ENCODE results near the gene KDM5B.

The KDM5B gene

DNA sequence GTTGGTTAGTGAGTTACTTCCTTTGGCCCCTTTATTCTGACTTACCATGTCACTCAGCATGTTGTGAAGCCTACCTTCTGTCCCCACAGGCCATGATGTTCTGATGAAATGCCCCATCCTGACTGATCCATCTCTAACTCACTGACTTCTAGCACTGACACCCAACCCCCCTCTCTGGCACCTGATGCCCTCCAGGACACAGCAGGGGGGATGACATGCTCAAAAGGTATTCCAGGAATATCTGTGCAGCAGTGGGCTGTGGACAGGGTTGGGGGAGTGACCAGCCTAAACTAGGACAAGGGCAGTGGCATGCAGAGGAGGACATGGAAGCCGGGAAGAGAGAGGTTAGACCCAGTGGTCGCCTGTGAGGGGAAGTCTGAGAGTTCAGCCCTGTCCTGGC is 123.5 kb downstream of the KDM5B start:
- no peak for DNase-seq

DNA sequence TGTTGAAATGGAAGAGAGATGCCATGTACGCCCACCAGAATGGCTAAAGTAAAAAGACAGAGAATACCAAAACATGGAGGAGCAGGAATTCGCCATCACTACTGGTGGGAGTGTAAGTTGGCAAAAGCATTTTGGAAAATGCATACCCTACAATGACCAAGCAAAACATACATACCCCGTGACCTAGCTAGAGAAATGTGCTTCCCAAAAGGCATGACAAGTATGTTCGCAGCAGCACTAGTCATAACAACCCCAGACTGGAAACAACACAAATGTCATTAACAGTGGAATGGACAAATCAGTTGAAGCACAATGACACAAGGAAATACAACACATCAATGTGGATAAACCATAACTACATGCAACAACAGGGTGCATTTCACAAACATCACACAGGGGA is 125.2 kb downstream of the KDM5B start:
- no peak for DNase-seq

DNA sequence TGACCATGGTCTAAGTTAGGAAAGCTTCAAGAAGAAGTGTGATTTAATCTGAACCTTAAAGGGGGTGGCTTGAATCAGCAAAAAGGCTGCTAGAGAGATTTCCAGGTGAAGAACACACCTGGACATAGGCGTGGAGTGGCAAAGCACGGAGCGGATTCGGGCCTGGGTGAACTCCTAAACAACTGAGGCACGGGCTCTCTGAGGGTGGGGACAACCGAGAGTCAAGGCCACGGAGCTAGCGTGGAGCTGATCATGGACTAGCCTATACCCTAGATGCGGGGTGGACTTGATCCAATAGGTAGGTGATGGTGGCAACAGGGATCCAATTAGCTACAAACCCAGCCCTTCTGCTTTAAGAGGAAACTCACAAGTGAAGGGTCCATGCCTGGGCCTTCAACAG is 125.7 kb downstream of the KDM5B start:
- DNase-seq, result no peak

DNA sequence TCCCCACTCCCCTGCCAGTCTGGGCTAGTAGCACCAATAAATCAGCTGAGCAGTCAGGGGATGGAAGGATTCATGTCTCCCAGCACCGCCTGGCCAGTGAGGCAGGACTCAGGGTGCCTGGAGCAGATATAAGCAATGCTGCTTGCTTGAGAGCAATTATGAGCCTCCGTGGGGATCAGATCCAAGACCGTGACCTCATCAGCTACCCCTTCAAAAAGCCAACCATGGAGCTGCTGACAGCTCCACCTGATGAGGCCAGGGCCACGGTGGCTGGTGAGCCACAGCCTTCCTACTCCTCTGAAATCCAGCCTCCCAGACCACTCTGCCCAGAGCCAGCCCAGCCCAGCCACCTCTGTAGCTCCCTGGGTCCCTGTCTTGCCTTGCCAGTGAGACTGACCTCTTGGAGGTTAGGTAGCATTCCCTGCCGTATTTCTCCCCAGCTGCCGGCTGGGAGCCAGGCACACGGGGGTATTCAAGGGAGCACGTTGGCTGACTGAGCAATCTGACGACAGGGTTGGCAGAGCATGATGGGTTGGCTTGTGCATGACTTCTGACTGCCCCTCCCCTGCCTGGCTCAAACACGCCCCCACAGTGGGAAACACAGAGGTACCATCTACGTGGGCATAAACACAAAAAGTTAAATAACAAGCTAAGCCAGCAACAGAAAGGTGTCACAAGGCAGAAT is 126.3 kb downstream of the KDM5B start:
- no peak for DNase-seq

DNA sequence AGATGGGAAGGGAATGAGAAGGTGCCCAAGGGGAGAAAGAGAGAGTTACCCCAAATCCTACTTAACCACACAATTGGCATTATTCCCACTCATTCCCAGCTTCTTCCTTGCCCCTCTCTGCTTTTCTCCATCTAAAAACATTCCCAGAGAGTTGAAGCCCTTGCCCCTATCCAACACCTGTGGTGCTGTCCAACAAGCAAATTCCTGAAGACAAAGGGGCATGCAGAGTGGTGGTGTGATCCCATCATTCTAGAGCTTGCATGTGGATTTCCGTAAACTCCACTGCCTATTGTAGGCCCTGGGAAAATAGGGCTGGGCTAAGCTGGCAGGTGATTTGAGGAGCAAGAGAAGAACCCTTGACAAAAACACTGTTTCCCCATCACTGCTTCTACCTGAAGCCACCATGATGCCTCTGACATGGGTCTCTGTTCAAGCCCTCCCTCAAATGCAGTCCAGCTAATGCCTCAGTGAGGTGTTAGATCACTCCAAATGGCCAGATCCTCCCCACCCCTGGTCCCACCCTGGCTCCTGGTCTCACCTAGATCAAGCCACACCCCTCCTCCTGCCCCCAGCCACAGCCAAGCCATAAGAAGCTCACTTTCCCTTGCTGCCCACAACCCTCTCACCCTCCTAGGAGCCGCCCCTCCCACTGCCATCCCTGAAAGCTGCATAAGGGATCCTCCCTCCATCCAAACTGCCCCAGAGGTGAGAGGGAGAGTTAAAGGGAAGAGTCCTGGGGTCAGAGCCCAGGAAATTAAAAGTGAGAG is 127.5 kb downstream of the KDM5B start:
- DNase-seq, result no peak

DNA sequence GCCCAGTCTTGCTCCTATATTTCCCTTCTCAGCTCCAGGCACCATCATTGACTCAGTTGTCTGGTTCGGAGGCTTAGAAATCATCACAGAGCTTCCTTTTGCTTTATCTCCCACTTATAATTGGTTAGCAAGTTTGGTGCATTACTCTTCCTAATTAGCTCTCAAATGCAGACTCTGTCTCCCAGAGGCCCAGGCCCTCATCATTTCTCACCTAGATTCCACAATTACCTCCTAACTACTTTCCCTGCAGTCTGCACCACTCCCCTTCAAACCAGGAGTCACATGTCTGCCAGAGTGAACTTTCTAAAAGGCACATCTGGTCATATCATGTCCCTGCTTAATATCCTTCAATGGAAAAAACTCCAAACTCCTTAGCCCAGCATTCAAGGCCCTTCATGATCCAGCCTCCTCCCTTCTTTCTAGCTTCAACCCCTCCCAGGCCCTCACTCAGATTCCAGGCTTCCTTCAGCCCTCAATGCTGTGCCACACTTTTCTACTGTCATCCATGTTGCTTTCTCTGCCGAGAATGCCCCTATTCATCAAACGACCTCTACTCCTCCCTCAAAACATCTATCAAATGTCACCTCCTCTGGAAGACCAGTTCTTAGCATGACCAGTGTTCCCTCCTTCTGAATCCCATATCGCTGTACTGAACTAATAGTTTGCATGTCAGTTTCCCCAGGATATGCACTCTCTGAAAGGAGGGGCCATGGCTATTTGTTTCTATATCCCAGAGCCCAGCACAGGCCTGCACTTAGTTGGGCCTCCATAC is 128.6 kb downstream of the KDM5B start:
- DNase-seq, result no peak

DNA sequence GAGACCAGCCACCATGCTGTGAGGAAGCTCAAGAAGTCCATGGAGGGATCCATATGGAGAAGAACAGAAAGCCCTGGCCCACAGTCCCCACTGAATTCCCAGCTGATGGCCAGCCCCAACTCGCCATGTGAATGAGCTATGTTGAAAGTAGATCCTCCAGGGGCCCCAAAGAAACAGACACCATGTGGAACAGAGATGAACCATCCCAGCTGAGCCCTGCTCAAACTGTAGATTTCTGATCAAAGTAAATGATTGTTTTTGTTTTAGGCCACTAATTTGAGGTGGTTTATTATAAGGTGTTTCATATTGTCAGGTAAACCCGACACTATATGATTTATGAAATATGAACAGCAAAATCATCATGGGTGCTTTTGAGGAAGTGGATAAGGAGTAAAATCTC is 130.8 kb downstream of the KDM5B start:
- DNase-seq, result no peak
